A549 (cell line): ENCODE results near the gene WNT7A. TPM values are rescaled to one million over a fixed set of nuclear protein-coding genes. Genes with fewer than 3 reads are reported as not detected.
A peak's percentile ranks its signal among the peaks of the same experiment; 100 is the strongest.

Source experiments
- ATAC-seq, 2 experiments: fragments of 200-7000 bp in 1 of 2; fragments of >200 bp in 1 of 2; cut with Nextera tagmentation in 1 of 2; cut with Tn5 transposase in 1 of 2; 3 replicates each; pipeline versions ENCODE4 v1.8.0 to v1.9.1; 2018 to 2020; ENCODE audit warnings: mild to moderate bottlenecking in 1 of 2, moderate library complexity in 1 of 2
- CTCF ChIA-PET: fragments of 300-600 bp; sonication (Branson Sonifier 250); formaldehyde crosslinking; extraction: SDS; loops from one replicate; lab custom pipeline; 2021; ENCODE audit warnings: antibody characterized with exemption, inconsistent platforms; lab: Yijun Ruan, JAX
- POLR2A ChIA-PET: fragments of 350-600 bp; formaldehyde crosslinking; extraction: SDS; loops from one replicate; lab custom pipeline; 2021; ENCODE audit warnings: antibody characterized with exemption, inconsistent platforms; lab: Yijun Ruan, JAX
- DNase-seq, 2 experiments: peaks; one replicate each; pipeline versions ENCODE4 v3.0.0 to v3.0.0-alpha.2; 2011 to 2016; ENCODE audit warnings: low read depth in 1 of 2, low spot score in 1 of 2
- FAIRE-seq: peaks from 2 replicates; lab custom pipeline; 2011; peaks lifted over from hg19 to GRCh38; lab: Jason Lieb, UNC
- H3K27ac ChIP-seq, 2 experiments: fragments of >200 bp; sonication (Bioruptor Twin); formaldehyde crosslinking; 3 replicates each; pipeline ENCODE4 v1.5.1; 2016 to 2017
- H3K4me1 ChIP-seq: fragments of >200 bp; sonication (Bioruptor Twin); formaldehyde crosslinking; 3 replicates; pipeline ENCODE4 v1.6.1; 2016
- H3K4me2 ChIP-seq: fragments of >200 bp; sonication (Bioruptor Twin); formaldehyde crosslinking; 3 replicates; pipeline ENCODE4 v1.6.1; 2016
- H3K4me3 ChIP-seq: fragments of >200 bp; sonication (Bioruptor Twin); formaldehyde crosslinking; 3 replicates; pipeline ENCODE4 v1.5.1; 2016
- H3K9me3 ChIP-seq: fragments of >200 bp; sonication (Bioruptor Twin); formaldehyde crosslinking; 3 replicates; pipeline ENCODE4 v1.6.1; 2016
- ATOH8 ChIP-seq: fragments of 250-450 bp; sonication (Bioruptor Pico); IDR thresholded peaks from 2 replicates; pipeline ENCODE4 v1.5.0; 2020; ENCODE audit warnings: low read depth, mild to moderate bottlenecking, moderate library complexity
- BHLHE40 ChIP-seq: IDR thresholded peaks from 2 replicates; pipeline ENCODE4 v1.6.1; 2012; ENCODE audit warnings: low read depth, low read length, inconsistent platforms
- CBX2 ChIP-seq: fragments of 200-600 bp; sonication (generic); IDR thresholded peaks from 2 replicates; pipeline ENCODE4 v1.6.1; 2016; ENCODE audit warnings: low read depth, mild to moderate bottlenecking, borderline replicate concordance
- CBX8 ChIP-seq: fragments of 200-600 bp; sonication (generic); IDR thresholded peaks from 2 replicates; pipeline ENCODE4 v1.6.1; 2016
- ESRRA ChIP-seq: fragments of 150-350 bp; IDR thresholded peaks from 2 replicates; pipeline ENCODE4 v1.6.1; 2014; ENCODE audit warnings: mild to moderate bottlenecking, low read length, borderline replicate concordance
- FOSL2 ChIP-seq, 2 experiments: fragments of 450-650 bp in 1 of 2; fragments of >200 bp in 1 of 2; sonication (Bioruptor Twin) in 1 of 2; formaldehyde crosslinking; IDR thresholded peaks; 2 replicates each; pipeline versions ENCODE4 v1.5.0 to v1.6.1; 2016 to 2020; ENCODE audit warnings: mild to moderate bottlenecking in 1 of 2, moderate library complexity in 1 of 2
- HDAC2 ChIP-seq: fragments of 200-600 bp; sonication (generic); IDR thresholded peaks from 2 replicates; pipeline ENCODE4 v1.6.1; 2016
- HMGXB4 ChIP-seq: fragments of 250-450 bp; sonication (Bioruptor Pico); IDR thresholded peaks from 2 replicates; pipeline ENCODE4 v1.5.0; 2021; ENCODE audit warnings: mild to moderate bottlenecking, moderate library complexity, borderline replicate concordance
- HOXA7 ChIP-seq: fragments of 250-450 bp; sonication (Bioruptor Pico); IDR thresholded peaks from 2 replicates; pipeline ENCODE4 v1.5.0; 2020; ENCODE audit warnings: mild to moderate bottlenecking, moderate library complexity
- HOXB5 ChIP-seq: fragments of 250-450 bp; sonication (Bioruptor Pico); IDR thresholded peaks from 2 replicates; pipeline ENCODE4 v1.5.0; 2020; ENCODE audit warnings: mild to moderate bottlenecking, moderate library complexity
- JUN ChIP-seq, 2 experiments: fragments of >200 bp; sonication (Bioruptor Twin); formaldehyde crosslinking; IDR thresholded peaks; 2 replicates in 1 of 2; 3 replicates in 1 of 2; pipeline ENCODE4 v1.6.1; 2016 to 2017
- MAZ ChIP-seq: fragments of 150-350 bp; IDR thresholded peaks from 2 replicates; pipeline ENCODE4 v1.6.1; 2014; ENCODE audit warnings: antibody characterized with exemption, low read depth, low read length, borderline replicate concordance
- NFE2L2 ChIP-seq: fragments of 150-350 bp; conservative IDR thresholded peaks from 2 replicates; pipeline ENCODE4 v1.6.1; 2014; ENCODE audit warnings: low read length
- NPAS2 ChIP-seq: fragments of 250-450 bp; sonication (Bioruptor Pico); IDR thresholded peaks from 2 replicates; pipeline ENCODE4 v1.8.0; 2022; ENCODE audit warnings: mild to moderate bottlenecking, moderate library complexity, borderline replicate concordance
- PHF8 ChIP-seq: fragments of 200-600 bp; sonication (generic); IDR thresholded peaks from 2 replicates; pipeline ENCODE4 v1.6.1; 2016; ENCODE audit warnings: low read depth, mild to moderate bottlenecking, antibody characterized with exemption, moderate library complexity, borderline replicate concordance
- TFCP2L1 ChIP-seq: fragments of 250-450 bp; sonication (Bioruptor Pico); IDR thresholded peaks from 2 replicates; pipeline ENCODE4 v1.5.0; 2021; ENCODE audit warnings: mild to moderate bottlenecking
- USF2 ChIP-seq: fragments of 450-650 bp; IDR thresholded peaks from 2 replicates; pipeline ENCODE4 v1.6.1; 2014; ENCODE audit warnings: antibody characterized with exemption
- ZSCAN20 ChIP-seq: fragments of 250-450 bp; sonication (Bioruptor Pico); IDR thresholded peaks from 2 replicates; pipeline ENCODE4 v1.8.0; 2022; ENCODE audit warnings: mild to moderate bottlenecking, moderate library complexity
- WGBS: methylation state at CpG from one replicate; pipeline ENCODE4 v1.1.6; 2017; ENCODE audit errors: missing lambda C conversion rate; 5-methylcytosine and 5-hydroxymethylcytosine counted together
- polyA plus RNA-seq, 4 experiments: library from polyadenylated mRNA; depleted of rRNA in 3 of 4; stranded (reverse); fragments of >200 nt; fragmentation: RNase III in 1 of 4; extraction: RNeasy Plus Mini Kit Qiagen cat#74134 plus additional on column Dnase treatment in 1 of 4; gene quantifications; 2 replicates in 3 of 4; 3 replicates in 1 of 4; pipeline ENCODE4 v1.2.3, GENCODE V29; 2011 to 2017
- TF ChIP-seq, protein P1 (sequence below): fragments of 150-350 bp; IDR thresholded peaks from 2 replicates; pipeline ENCODE4 v1.6.1; 2014; ENCODE audit warnings: low read depth, mild to moderate bottlenecking, low read length
- TF ChIP-seq, protein P2 (sequence below): IDR thresholded peaks from 2 replicates; pipeline ENCODE4 v1.6.1; 2012; ENCODE audit warnings: low read depth, borderline replicate concordance

Gene WNT7A
- polyA plus RNA-seq, 2 of the 4 experiments (the other 2 are of a cell fraction) = 0.03 TPM

DNA sequence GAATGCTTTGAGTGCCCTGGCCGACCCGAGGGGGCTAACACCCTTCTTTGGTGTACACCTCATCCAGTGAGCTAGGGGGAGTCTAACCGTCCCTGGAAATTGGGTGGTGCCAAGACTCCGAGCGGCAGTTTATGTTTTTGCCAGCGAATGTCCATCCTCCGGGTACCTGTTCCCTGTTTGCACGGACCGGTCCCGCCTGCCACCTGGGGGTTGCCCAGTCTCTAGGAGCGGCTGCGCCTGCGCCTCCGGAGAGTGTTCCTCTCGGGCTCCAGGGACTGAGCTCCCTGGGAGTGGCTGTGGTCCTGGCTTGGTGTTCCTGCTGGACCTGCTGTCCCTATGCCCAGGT is 913 bp upstream of the WNT7A start:
- ChIA-PET POLR2A (interaction anchor here (1.5 kb wide), 1 partner anchor 223 kb away, joined by 4 read pairs; no protein-coding TSS in a partner anchor), CTCF (interaction anchor here (0.6 to 11.0 kb wide), 31 partner anchors 10 to 399 kb away, joined by 3 to 260 read pairs (median 4); no protein-coding TSS in a partner anchor)
- peak in 1 of 2 experiments; percentile 29; a peak in 3 of 6 replicates for ATAC-seq
- peak overlapping the region; percentile 100 for H3K4me2 ChIP-seq
- H3K9me3 ChIP-seq = peaks cover 5% of the 10 kb centered on the region; the same call in 1 of the 3 replicates
- TF ChIP-seq MAZ = no peak
- TF ChIP-seq, protein P1, sequence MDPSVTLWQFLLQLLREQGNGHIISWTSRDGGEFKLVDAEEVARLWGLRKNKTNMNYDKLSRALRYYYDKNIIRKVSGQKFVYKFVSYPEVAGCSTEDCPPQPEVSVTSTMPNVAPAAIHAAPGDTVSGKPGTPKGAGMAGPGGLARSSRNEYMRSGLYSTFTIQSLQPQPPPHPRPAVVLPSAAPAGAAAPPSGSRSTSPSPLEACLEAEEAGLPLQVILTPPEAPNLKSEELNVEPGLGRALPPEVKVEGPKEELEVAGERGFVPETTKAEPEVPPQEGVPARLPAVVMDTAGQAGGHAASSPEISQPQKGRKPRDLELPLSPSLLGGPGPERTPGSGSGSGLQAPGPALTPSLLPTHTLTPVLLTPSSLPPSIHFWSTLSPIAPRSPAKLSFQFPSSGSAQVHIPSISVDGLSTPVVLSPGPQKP = no peak
- TF ChIP-seq FOSL2 (IDR thresholded peaks at IDR 0.05) = no peak
- TF ChIP-seq FOSL2 (CRISPR knock-in tag; IDR thresholded peaks at IDR 0.05) = no peak
- no peak for TF ChIP-seq ATOH8 (CRISPR knock-in tag)
- TF ChIP-seq ZSCAN20 (CRISPR knock-in tag) = no peak
- no peak for TF ChIP-seq NFE2L2
- TF ChIP-seq NPAS2 = no peak
- no peak for TF ChIP-seq JUN (IDR thresholded peaks at IDR 0.05)
- no peak for TF ChIP-seq CBX2
- no peak for TF ChIP-seq TFCP2L1
- no peak for TF ChIP-seq HMGXB4
- no peak for TF ChIP-seq HDAC2
- no peak for TF ChIP-seq HOXB5
- no peak for TF ChIP-seq PHF8
- H3K4me1 ChIP-seq = peaks cover 23% of the 10 kb centered on the region
- peak overlapping the region; percentile 53 for H3K4me3 ChIP-seq
- DNase-seq = no peak
- no peak overlapping the region for H3K27ac ChIP-seq
- no peak for FAIRE-seq
- 12% methylated on average over 13 of the region's 15 CpGs for WGBS

GRCh38 chr3:13879102-13879945 is 547 bp downstream of the WNT7A start:
- ChIA-PET POLR2A (no interaction called here), CTCF (interaction anchor here (1.5 to 11.0 kb wide), 7 partner anchors 8 to 398 kb away, joined by 3 to 260 read pairs (median 8); no protein-coding TSS in a partner anchor)
- Histone ChIP-seq H3K27ac (no peak overlapping the region; a peak in 1 of 6 replicates), H3K4me3 (peak overlapping the region; percentile 53), H3K4me2 (peak overlapping the region; percentile 100), H3K4me1 (peaks cover 23% of the 10 kb centered on the region), H3K9me3 (peaks cover 5% of the 10 kb centered on the region; the same call in 1 of the 3 replicates)
- peak in 1 of 2 experiments; percentile 26 for DNase-seq
- TF ChIP-seq USF2 = no peak
- TF ChIP-seq, protein P2, sequence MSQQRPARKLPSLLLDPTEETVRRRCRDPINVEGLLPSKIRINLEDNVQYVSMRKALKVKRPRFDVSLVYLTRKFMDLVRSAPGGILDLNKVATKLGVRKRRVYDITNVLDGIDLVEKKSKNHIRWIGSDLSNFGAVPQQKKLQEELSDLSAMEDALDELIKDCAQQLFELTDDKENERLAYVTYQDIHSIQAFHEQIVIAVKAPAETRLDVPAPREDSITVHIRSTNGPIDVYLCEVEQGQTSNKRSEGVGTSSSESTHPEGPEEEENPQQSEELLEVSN = no peak
- TF ChIP-seq BHLHE40 = no peak
- TF ChIP-seq ESRRA = no peak
- no peak for TF ChIP-seq HOXA7 (CRISPR knock-in tag)
- no peak for TF ChIP-seq HOXB5
- no peak for TF ChIP-seq CBX8
- WGBS = under 1% methylated on average over 21 of the region's 64 CpGs
- ATAC-seq = peak; percentile 51 to 65
- FAIRE-seq = no peak
